Transverse colon (tissue), 4 donors: Measurements from ENCODE around the gene DIP2B. TPM values are rescaled to one million over a fixed set of nuclear protein-coding genes. Genes with fewer than 3 reads are reported as not detected.
A peak's percentile ranks its signal among the peaks of the same experiment; 100 is the strongest.

ENCODE experiments used
- DNase-seq: peaks from one replicate; pipeline ENCODE4 v3.0.0-alpha.2; 2019
- H3K27ac ChIP-seq, 4 donors: fragments of 200-600 bp; sonication (generic); 2 replicates each; pipeline ENCODE4 v1.5.1; 2016 to 2018; ENCODE audit warnings: inconsistent platforms in 4 of 4
- H3K27me3 ChIP-seq: fragments of 200-600 bp; sonication (generic); 2 replicates; pipeline ENCODE4 v1.5.1; 2017; ENCODE audit warnings: inconsistent platforms
- H3K36me3 ChIP-seq, 4 donors: fragments of 200-600 bp; sonication (generic); 2 replicates each; pipeline ENCODE4 v1.5.1; 2017 to 2019; ENCODE audit warnings: inconsistent platforms in 4 of 4
- H3K4me1 ChIP-seq, 4 donors: fragments of 200-600 bp; sonication (generic); 2 replicates each; pipeline ENCODE4 v1.5.1; 2017 to 2020; ENCODE audit warnings: inconsistent platforms in 4 of 4
- H3K4me3 ChIP-seq, 4 donors: fragments of 200-600 bp; sonication (generic); 1 replicate in 1 of 4; 2 replicates in 3 of 4; pipeline versions ENCODE4 v1.5.1 to v1.6.1; 2017 to 2019; ENCODE audit warnings: inconsistent platforms in 4 of 4
- H3K9me3 ChIP-seq, 2 donors: fragments of 200-600 bp; sonication (generic); 2 replicates each; pipeline ENCODE4 v1.5.1; 2017 to 2019; ENCODE audit warnings: inconsistent platforms in 2 of 2
- CTCF ChIP-seq, 5 experiments: fragments of 200-600 bp in 3 of 5; fragments of 450-650 bp in 2 of 5; sonication (generic) in 3 of 5; IDR thresholded peaks; 1 replicate in 2 of 5; 2 replicates in 3 of 5; pipeline ENCODE4 v1.5.1; 2016 to 2017; ENCODE audit warnings: antibody characterized with exemption in 5 of 5, inconsistent platforms in 3 of 5, mild to moderate bottlenecking in 2 of 5, moderate library complexity in 1 of 5
- EP300 ChIP-seq: sonication (generic); formaldehyde crosslinking; IDR thresholded peaks from one replicate; pipeline ENCODE4 v1.6.1; 2017; ENCODE audit warnings: antibody characterized with exemption, low read depth
- POLR2A ChIP-seq: fragments of 450-650 bp; IDR thresholded peaks from one replicate; pipeline ENCODE4 v1.6.1; 2016; ENCODE audit warnings: antibody characterized with exemption, mild to moderate bottlenecking, moderate library complexity
- POLR2AphosphoS5 ChIP-seq, 3 donors: sonication (generic); formaldehyde crosslinking; IDR thresholded peaks; one replicate each; pipeline ENCODE4 v1.6.1; 2016; ENCODE audit warnings: antibody characterized with exemption in 3 of 3
- WGBS, 2 donors: methylation state at CpG; one replicate each; pipeline ENCODE4 v1.1.5; 2018; ENCODE audit warnings: low coverage in 1 of 2; 5-methylcytosine and 5-hydroxymethylcytosine counted together
- in situ Hi-C, 4 donors: fragments of 200-750 bp; cut with MboI; loops; one replicate each; pipeline versions ENCODE4 v1.15.0 to v1.15.1; 2017; ENCODE audit warnings: low sequenced_read_pairs in 3 of 4, low pct_ligation_motif_present in 1 of 4, low pct_unique_long_range_greater_than_20kb in 1 of 4
- intact Hi-C: fragments of 100-400 bp; cut with DNase I; formaldehyde crosslinking; loops from one replicate; pipeline ENCODE4 v1.15.1; 2023; ENCODE audit warnings: low total_unique reads
- total RNA-seq, 4 donors: library from RNA; depleted of rRNA; stranded (reverse); fragments of >200 nt; gene quantifications; one replicate each; pipeline ENCODE4 v1.1.0, GENCODE V29; 2016

The DIP2B gene
- total RNA-seq, 4 donors from 2014 or later = 40.0 to 129 (median 57.9) TPM

- no peak for DNase-seq
- intact Hi-C loops (no loop called here), in situ Hi-C loops (loop anchor here in 3 of 4 donors (5.0 to 10.0 kb wide), 2 partner anchors 126 to 129 kb away; no protein-coding TSS in a partner anchor)
- TF ChIP-seq POLR2A (no peak), CTCF (IDR thresholded peaks at IDR 0.05) (no peak), EP300 (no peak), POLR2AphosphoS5 (IDR thresholded peaks at IDR 0.05) (no peak)
- Histone ChIP-seq H3K9me3 (no peaks in the 10 kb centered on the region), H3K36me3 (no peaks in the 10 kb centered on the region), H3K4me1 (peaks cover 26 to 54% (median 38%) of the 10 kb centered on the region in 4 donors), H3K27ac (peak overlapping the region in 2 of 4 donors; percentile 2 to 26), H3K27me3 (no peaks in the 10 kb centered on the region), H3K4me3 (no peak overlapping the region)
- 78 to 85% methylated on average over 6 of the region's 6 CpGs for WGBS, 2 donors
Observed at GRCh38 chr12:50508414-50508813, 3.6 kb downstream of the DIP2B start.

GRCh38 chr12:50508970-50509663 lies 4.3 kb downstream of the DIP2B start:
- H3K4me3 ChIP-seq = no peak overlapping the region
- H3K27me3 ChIP-seq = no peaks in the 10 kb centered on the region
- peak overlapping the region in 2 of 4 donors; percentile 2 to 26 for H3K27ac ChIP-seq
- H3K9me3 ChIP-seq = no peaks in the 10 kb centered on the region
- no peaks in the 10 kb centered on the region for H3K36me3 ChIP-seq
- in situ Hi-C loops = loop anchor here in 3 of 4 donors (5.0 to 10.0 kb wide), 2 partner anchors 126 to 128 kb away; no protein-coding TSS in a partner anchor
- intact Hi-C loops = no loop called here
- H3K4me1 ChIP-seq = peaks cover 26 to 62% (median 38%) of the 10 kb centered on the region in 4 donors
- WGBS, 2 donors = 41 to 44% methylated on average over 6 to 7 of the region's 7 CpGs
- DNase-seq = no peak
- TF ChIP-seq CTCF (IDR thresholded peaks at IDR 0.05) = no peak

- DNase-seq = no peak
- no peaks in the 10 kb centered on the region for H3K36me3 ChIP-seq
- peaks cover 7 to 64% (median 21%) of the 10 kb centered on the region in 4 donors for H3K4me1 ChIP-seq
- no peak overlapping the region for H3K4me3 ChIP-seq
- intact Hi-C loops (no loop called here), in situ Hi-C loops (no loop called here)
- no peaks in the 10 kb centered on the region for H3K9me3 ChIP-seq
- 64 to 67% methylated on average over 1 to 4 of the region's 4 CpGs for WGBS, 2 donors
- no peaks in the 10 kb centered on the region for H3K27me3 ChIP-seq
- TF ChIP-seq POLR2A = no peak
- TF ChIP-seq CTCF (IDR thresholded peaks at IDR 0.05) = no peak
- no peak for TF ChIP-seq POLR2AphosphoS5 (IDR thresholded peaks at IDR 0.05)
- TF ChIP-seq EP300 = no peak
- H3K27ac ChIP-seq = peak overlapping the region in 2 of 4 donors; percentile 25
Observed at GRCh38 chr12:50514526-50515276, 9.9 kb downstream of the DIP2B start.

GRCh38 chr12:50515587-50515986 lies 10.8 kb downstream of the DIP2B start:
- Histone ChIP-seq H3K4me3 (no peak overlapping the region), H3K36me3 (no peaks in the 10 kb centered on the region), H3K4me1 (peaks cover 7 to 62% (median 21%) of the 10 kb centered on the region in 4 donors), H3K9me3 (no peaks in the 10 kb centered on the region), H3K27ac (peak overlapping the region in 1 of 4 donors; percentile 25), H3K27me3 (no peaks in the 10 kb centered on the region)
- in situ Hi-C loops = no loop called here
- WGBS, 2 donors = 73 to 80% methylated on average over 2 of the region's 2 CpGs
- no peak for DNase-seq
- TF ChIP-seq CTCF (IDR thresholded peaks at IDR 0.05) = no peak
- no peak for TF ChIP-seq EP300
- intact Hi-C loops = no loop called here
